HG03442 (cell line): ENCODE measurements around the gene TBC1D22A.
"Not testable (repeated sequence)": the region's sequence is repeated elsewhere in the genome, so short reads cannot be mapped to it uniquely, and the experiment has no call there.

Source experiments
- ATAC-seq: cut with Tn5 transposase; IDR thresholded peaks from one replicate; pipeline ENCODE4 v1.9.1; 2021; ENCODE audit warnings: mild to moderate bottlenecking, moderate library complexity; ENCODE audit not compliant: unreplicated experiment

TBC1D22A gene

GRCh38 chr22:47168900-47169800 lies 406.7 kb downstream of the TBC1D22A start:
- no peak for ATAC-seq

- ATAC-seq = no peak
Observed at GRCh38 chr22:47169801-47170140, 407.3 kb downstream of the TBC1D22A start.

- not testable (repeated sequence) for ATAC-seq
Observed at GRCh38 chr22:47170511-47171440, 408.3 kb downstream of the TBC1D22A start.

- no peak for ATAC-seq
Observed at GRCh38 chr22:47171441-47172221, 409.2 kb downstream of the TBC1D22A start.

- ATAC-seq = no peak
Observed at GRCh38 chr22:47172771-47173534, 410.5 kb downstream of the TBC1D22A start.

- ATAC-seq = no peak
Observed at GRCh38 chr22:47173535-47174021, 411.1 kb downstream of the TBC1D22A start.

GRCh38 chr22:47174096-47174495 lies 411.6 kb downstream of the TBC1D22A start:
- ATAC-seq = no peak

- ATAC-seq = no peak
Observed at GRCh38 chr22:47174671-47175112, 412.2 kb downstream of the TBC1D22A start.

GRCh38 chr22:47175151-47176025 lies 412.9 kb downstream of the TBC1D22A start:
- ATAC-seq = no peak

- ATAC-seq = no peak
Observed at GRCh38 chr22:47176026-47176389, 413.6 kb downstream of the TBC1D22A start.

- ATAC-seq = no peak
Observed at GRCh38 chr22:47176573-47177333, 414.3 kb downstream of the TBC1D22A start.

GRCh38 chr22:47177334-47177815 lies 414.9 kb downstream of the TBC1D22A start:
- no peak for ATAC-seq

GRCh38 chr22:47178339-47178738 lies 415.9 kb downstream of the TBC1D22A start:
- no peak for ATAC-seq

- ATAC-seq = no peak
Observed at GRCh38 chr22:47180796-47181195, 418.3 kb downstream of the TBC1D22A start.

GRCh38 chr22:47187176-47187957 lies 424.9 kb downstream of the TBC1D22A start:
- no peak for ATAC-seq

- no peak for ATAC-seq
Observed at GRCh38 chr22:47188261-47189055, 426.0 kb downstream of the TBC1D22A start.
